NCI-H69 (cell line): Measurements from ENCODE around the gene DGAT2.
A peak's percentile ranks its signal among the peaks of the same experiment; 100 is the strongest.

ENCODE experiments used
- DNase-seq: peaks from one replicate; lab custom pipeline; 2025; lab: John Stamatoyannopoulos, UW

The DGAT2 gene

GRCh38 chr11:75801362-75802020 is 32.9 kb downstream of the DGAT2 start:
- DNase-seq = no peak

DNA sequence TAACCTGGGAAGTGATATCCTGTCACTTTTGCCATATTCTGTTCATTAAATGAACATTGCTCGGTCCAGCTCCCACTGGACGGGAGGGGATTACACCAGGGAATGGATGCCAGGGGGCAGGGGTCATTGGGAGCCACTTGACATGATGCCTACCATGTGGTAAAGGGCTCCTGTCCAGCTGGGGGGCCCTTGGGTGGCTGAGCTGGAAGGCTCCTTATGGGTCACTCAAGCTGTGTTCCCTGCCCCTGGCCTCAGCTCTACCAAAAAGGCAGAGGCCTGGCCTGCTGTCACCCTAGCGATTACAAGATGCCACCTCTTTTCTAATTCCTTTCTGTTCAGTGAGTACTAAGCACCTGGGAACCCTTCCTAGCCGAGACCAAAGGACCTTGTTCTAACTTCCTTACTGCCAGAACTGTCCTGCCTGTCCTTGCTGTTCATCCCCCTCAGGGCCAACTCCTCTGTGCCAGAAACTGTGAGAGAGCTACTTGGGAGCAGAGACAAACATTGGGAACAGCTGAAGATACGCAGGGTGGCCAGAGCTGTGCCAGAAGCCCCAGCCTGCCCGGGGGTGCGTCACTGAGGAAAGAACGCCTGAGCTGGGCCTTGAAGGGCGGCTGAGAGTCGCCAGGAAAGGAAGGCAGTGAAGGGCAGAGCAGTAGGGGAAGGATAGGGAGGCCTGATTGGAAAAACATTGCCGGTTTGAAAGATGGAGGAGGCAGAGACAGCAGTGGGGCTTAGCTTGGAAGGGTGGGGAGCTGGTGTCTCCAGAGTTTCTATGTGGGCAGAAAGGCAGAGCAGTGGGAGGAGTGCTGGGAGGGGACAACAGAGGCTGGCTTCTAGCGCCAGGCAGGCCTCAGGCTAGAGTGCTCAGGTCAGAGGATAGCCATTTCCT is 33.7 kb downstream of the DGAT2 start:
- DNase-seq = no peak

GRCh38 chr11:75802913-75803820 is 34.6 kb downstream of the DGAT2 start:
- peak; percentile 70 for DNase-seq

- no peak for DNase-seq
These were observed 40.5 kb downstream of the DGAT2 start for GRCh38 chr11:75809111-75809510.

GRCh38 chr11:75809991-75810390 is 41.4 kb downstream of the DGAT2 start:
- DNase-seq = no peak

- DNase-seq = no peak
These were observed 42.2 kb downstream of the DGAT2 start for GRCh38 chr11:75810637-75811390.

- DNase-seq = peak; percentile 21
These were observed 42.9 kb downstream of the DGAT2 start for GRCh38 chr11:75811485-75811884.

- no peak for DNase-seq
These were observed 44.0 kb downstream of the DGAT2 start for GRCh38 chr11:75812542-75813040.

- DNase-seq = no peak
These were observed 44.5 kb downstream of the DGAT2 start for GRCh38 chr11:75813124-75813523.

- DNase-seq = no peak
These were observed 45.1 kb downstream of the DGAT2 start for GRCh38 chr11:75813622-75814039.

- DNase-seq = no peak
These were observed 45.7 kb downstream of the DGAT2 start for GRCh38 chr11:75814363-75814676.

DNA sequence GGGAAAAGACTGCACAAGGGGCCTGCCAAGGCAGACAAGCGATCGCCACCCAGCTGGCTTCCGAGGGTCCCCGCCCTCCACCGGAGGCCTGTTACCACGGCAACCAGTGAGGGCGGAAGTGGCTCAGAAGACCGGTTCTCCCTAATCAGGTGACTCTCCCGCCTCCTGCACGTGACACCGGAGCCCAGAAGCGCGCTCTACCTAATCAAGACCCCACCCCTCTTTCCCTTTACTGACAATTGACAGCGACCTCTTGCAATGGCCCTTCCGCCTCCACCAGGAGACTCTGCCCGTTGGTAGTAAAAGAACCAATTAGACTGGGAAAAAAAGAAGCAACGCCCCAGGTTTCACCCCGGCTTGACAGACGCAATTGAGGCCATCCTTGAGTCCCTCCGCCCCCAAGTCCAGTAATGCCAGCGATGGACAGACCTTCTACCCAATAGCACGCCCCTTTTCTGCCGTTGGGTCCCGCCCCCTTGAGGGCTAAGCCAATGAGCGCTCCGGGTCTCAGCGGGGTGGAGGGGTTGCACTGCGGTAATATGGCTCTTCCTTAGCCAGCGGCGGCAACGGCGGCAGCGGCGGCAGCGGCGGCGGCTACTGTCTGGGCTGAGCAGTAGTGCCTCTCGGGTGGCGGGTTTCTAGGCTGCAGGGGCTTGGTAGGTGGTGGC is 46.2 kb downstream of the DGAT2 start, which contains the start of gene UVRAG:
Gene UVRAG (plus strand): TSS at position 534 of the 668 bp plus-strand sequence. CDS start 198 bp downstream, outside the sequence.
- peak; percentile 100 for DNase-seq

DNA sequence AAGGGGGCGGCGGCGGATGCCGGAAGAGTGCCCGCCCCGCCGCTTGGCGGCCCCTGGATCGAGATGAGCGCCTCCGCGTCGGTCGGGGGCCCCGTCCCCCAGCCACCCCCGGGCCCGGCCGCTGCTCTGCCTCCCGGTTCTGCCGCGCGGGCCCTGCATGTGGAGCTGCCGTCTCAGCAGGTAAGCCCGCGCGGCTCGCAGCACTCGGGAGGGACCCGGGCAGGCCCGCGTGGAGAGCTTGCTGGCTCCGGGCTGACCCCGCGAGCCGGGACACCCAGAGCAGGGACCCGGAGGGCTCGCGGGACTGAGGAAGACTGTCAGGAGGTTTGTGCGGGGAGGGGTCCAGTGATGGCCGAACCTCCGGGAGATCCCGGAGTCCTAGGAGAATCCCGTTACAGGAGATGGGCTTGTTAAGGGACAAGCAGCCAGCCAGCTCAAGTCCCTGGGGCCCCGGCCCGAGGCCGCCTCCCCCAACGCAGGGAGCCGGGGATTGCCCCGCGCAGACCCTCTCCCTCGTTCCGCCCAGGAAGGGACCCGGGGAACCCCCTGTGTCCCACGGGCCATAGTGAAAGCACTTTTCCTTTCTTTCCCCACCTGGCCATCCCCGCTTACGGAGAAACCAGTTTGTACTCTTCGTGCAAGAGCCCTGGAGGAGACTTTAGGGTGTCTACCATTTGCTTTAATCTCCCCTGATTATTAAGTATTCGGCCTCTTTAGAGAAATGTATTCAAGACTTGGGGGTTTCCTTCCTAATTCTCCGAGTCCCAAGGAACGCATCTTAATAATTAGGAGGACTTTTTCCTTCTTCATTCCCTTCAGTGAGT is 47.0 kb downstream of the DGAT2 start:
- peak; percentile 82 for DNase-seq

DNA sequence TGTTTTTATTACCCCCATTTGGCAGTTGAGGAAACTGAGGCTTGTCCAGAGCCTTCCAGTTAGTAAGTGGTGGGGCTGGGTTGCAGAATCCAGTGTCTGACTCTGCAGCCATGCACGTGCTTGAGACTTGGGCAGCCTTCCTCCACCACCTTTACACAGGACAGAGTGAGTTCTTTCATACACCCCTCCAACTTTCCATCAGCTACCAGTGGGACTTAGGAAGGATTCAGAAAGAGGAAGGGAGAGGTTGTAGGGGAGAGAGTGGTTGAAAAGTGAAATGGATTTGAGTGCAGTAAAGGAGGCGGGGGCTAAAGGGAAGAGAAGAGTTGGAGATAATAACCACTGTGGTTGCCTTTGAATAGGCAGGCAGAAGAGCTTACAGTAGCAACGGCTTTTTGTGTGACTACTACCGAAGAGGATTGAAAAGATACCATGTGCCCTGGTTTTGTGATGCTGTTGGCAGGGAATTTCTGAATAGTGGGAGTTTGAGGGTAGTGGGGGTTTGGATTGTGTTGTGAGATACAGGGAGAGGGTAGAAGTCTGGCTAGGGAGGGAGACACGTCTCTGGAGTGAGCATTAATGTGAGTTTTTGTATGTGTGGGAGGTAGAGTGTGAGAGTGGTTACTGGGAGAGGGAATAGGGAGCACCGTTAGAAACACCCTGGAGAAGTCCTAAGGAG is 48.1 kb downstream of the DGAT2 start:
- DNase-seq = peak; percentile 73

GRCh38 chr11:75820645-75821044 is 52.1 kb downstream of the DGAT2 start:
- no peak for DNase-seq

GRCh38 chr11:75821202-75821601 is 52.6 kb downstream of the DGAT2 start:
- no peak for DNase-seq

DNA sequence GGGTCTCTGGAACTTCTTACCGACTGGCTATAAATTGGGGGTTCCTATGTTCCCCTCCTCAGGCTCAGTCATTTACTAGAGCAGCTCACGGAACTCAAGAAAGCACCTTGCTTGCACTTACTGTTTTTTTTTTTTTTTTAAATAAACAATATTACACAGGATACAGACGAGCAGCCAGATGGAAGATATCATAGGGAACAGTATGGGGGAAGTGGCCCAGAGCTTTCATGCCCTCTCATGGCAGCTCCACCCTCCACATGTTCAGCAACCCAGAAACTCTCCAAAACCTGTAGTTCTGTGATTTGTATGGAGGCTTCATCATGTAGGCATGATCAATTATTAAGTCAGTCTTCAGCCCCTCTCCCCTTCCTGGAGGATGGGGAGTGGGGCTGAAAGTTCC is 54.0 kb downstream of the DGAT2 start:
- no peak for DNase-seq

DNA sequence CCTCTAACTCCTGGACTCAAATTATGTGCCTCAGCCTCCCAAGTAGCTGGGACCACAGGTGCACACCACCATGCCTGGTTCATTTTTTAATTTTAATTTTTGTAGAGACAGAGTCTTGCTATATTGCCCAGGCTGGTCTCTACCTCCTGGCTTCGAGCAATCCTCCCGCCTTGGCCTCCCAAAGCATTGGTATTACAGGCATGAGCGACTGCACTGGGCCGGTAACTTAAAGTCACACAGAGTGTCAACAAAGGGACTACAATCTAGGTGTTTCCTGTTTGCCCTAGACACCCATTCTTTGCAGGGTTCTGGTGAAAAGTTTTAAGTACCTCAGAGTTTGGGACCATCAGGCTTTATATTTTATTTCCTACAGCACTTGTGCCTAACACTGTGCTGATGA is 54.8 kb downstream of the DGAT2 start:
- DNase-seq = no peak

DNA sequence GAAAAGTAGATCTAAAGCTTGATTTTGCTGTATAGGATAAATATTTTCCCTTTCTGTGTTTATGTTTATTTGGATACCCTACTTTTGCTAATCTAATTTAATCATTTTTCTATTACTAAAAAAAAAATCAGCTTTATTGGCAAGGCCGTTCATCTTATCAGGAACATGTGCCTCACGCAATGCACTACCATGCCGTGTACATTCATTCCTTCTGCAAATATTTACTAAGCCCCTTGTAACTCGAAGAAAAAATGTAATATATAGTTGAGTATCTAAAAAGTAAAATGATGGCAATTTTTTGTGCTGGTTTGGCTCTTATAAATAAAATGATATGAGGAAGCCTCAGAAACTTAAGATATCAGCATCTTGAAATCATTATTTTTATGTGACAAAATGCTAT is 55.4 kb downstream of the DGAT2 start:
- DNase-seq = no peak
